A549 (cell line): ENCODE results near the gene RNF213.

Experiments used
- ESRRA ChIP-seq: fragments of 150-350 bp; IDR thresholded peaks from 2 replicates; pipeline ENCODE4 v1.6.1; 2014; ENCODE audit warnings: mild to moderate bottlenecking, low read length, borderline replicate concordance
- JUN ChIP-seq, 2 experiments: fragments of >200 bp; sonication (Bioruptor Twin); formaldehyde crosslinking; IDR thresholded peaks; 2 replicates in 1 of 2; 3 replicates in 1 of 2; pipeline ENCODE4 v1.6.1; 2016 to 2017
- PHF8 ChIP-seq: fragments of 200-600 bp; sonication (generic); IDR thresholded peaks from 2 replicates; pipeline ENCODE4 v1.6.1; 2016; ENCODE audit warnings: low read depth, mild to moderate bottlenecking, antibody characterized with exemption, moderate library complexity, borderline replicate concordance
- POLR2A ChIP-seq: IDR thresholded peaks from 2 replicates; pipeline ENCODE4 v1.6.1; 2012; ENCODE audit warnings: mild to moderate bottlenecking, low read length
- POLR2AphosphoS2 ChIP-seq: conservative IDR thresholded peaks from 2 replicates; pipeline ENCODE4 v1.6.1; 2012; ENCODE audit warnings: low read length, improper control_type of control experiment, inconsistent platforms
- RFX5 ChIP-seq: fragments of 450-650 bp; IDR thresholded peaks from 2 replicates; pipeline ENCODE4 v1.7.1; 2014; ENCODE audit warnings: antibody characterized with exemption, mild to moderate bottlenecking, moderate library complexity
- TF ChIP-seq, protein P1 (sequence below): IDR thresholded peaks from 2 replicates; pipeline ENCODE4 v1.6.1; 2012
- TF ChIP-seq, protein P2 (sequence below): fragments of >200 bp; sonication (Bioruptor Twin); formaldehyde crosslinking; IDR thresholded peaks from 3 replicates; pipeline ENCODE4 v1.5.1; 2016
- TF ChIP-seq, protein P3 (sequence below): fragments of 150-350 bp; IDR thresholded peaks from 2 replicates; pipeline ENCODE4 v1.6.1; 2014; ENCODE audit warnings: low read depth, mild to moderate bottlenecking, low read length
- TF ChIP-seq, protein P4 (sequence below): fragments of >200 bp; sonication (Bioruptor Twin); formaldehyde crosslinking; IDR thresholded peaks from 3 replicates; pipeline ENCODE4 v1.6.1; 2016

DNA sequence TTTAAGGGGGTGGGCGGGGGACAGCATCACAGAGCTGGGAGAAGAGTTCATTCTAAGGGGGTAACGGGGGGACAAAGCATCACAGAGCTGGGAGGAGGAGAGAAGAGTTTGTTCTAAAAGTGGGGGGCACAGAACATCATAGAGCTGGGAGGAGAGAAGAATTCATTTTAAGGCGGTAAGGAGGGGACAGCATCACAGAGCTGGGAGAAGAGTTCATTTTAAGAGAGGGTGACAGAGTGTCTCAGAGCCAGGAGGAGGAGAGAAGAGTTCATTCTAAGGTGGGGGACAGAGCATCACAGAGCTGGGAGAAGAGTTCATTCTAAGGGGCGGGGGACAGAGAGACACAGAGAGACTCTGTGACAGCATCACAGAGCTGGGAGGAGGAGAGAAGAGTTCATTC is 182.1 kb downstream of the RNF213 start:
- TF ChIP-seq PHF8 (no peak), POLR2A (no peak), RFX5 (no peak), ESRRA (no peak), JUN (IDR thresholded peaks at IDR 0.05) (no peak), POLR2AphosphoS2 (no peak)
- TF ChIP-seq, protein P1, sequence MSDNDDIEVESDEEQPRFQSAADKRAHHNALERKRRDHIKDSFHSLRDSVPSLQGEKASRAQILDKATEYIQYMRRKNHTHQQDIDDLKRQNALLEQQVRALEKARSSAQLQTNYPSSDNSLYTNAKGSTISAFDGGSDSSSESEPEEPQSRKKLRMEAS, result no peak
- TF ChIP-seq, protein P2, sequence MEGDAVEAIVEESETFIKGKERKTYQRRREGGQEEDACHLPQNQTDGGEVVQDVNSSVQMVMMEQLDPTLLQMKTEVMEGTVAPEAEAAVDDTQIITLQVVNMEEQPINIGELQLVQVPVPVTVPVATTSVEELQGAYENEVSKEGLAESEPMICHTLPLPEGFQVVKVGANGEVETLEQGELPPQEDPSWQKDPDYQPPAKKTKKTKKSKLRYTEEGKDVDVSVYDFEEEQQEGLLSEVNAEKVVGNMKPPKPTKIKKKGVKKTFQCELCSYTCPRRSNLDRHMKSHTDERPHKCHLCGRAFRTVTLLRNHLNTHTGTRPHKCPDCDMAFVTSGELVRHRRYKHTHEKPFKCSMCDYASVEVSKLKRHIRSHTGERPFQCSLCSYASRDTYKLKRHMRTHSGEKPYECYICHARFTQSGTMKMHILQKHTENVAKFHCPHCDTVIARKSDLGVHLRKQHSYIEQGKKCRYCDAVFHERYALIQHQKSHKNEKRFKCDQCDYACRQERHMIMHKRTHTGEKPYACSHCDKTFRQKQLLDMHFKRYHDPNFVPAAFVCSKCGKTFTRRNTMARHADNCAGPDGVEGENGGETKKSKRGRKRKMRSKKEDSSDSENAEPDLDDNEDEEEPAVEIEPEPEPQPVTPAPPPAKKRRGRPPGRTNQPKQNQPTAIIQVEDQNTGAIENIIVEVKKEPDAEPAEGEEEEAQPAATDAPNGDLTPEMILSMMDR, result no peak
- TF ChIP-seq, protein P3, sequence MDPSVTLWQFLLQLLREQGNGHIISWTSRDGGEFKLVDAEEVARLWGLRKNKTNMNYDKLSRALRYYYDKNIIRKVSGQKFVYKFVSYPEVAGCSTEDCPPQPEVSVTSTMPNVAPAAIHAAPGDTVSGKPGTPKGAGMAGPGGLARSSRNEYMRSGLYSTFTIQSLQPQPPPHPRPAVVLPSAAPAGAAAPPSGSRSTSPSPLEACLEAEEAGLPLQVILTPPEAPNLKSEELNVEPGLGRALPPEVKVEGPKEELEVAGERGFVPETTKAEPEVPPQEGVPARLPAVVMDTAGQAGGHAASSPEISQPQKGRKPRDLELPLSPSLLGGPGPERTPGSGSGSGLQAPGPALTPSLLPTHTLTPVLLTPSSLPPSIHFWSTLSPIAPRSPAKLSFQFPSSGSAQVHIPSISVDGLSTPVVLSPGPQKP, result no peak
- TF ChIP-seq, protein P4, sequence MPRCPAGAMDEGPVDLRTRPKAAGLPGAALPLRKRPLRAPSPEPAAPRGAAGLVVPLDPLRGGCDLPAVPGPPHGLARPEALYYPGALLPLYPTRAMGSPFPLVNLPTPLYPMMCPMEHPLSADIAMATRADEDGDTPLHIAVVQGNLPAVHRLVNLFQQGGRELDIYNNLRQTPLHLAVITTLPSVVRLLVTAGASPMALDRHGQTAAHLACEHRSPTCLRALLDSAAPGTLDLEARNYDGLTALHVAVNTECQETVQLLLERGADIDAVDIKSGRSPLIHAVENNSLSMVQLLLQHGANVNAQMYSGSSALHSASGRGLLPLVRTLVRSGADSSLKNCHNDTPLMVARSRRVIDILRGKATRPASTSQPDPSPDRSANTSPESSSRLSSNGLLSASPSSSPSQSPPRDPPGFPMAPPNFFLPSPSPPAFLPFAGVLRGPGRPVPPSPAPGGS, result no peak
